HFFc6 (cell line): ENCODE data around the gene ORC6. TPM values are rescaled to one million over a fixed set of nuclear protein-coding genes. Genes with fewer than 3 reads are reported as not detected.
A peak's percentile ranks its signal among the peaks of the same experiment; 100 is the strongest.

ENCODE experiments used
- DNase-seq: peaks from one replicate; pipeline ENCODE4 v3.0.0-alpha.2; 2018
- H3K27ac Mint-ChIP-seq: 2 replicates; pipeline ENCODE4 v1.8.0; 2020; ENCODE audit warnings: mild to moderate bottlenecking, mixed read lengths
- H3K27me3 Mint-ChIP-seq: 2 replicates; pipeline ENCODE4 v1.8.0; 2021; ENCODE audit warnings: mild to moderate bottlenecking, moderate library complexity, mixed read lengths; ENCODE audit not compliant: insufficient read depth
- H3K36me3 Mint-ChIP-seq: 2 replicates; pipeline ENCODE4 v1.8.0; 2021; ENCODE audit warnings: low read depth, mixed read lengths
- H3K4me1 Mint-ChIP-seq: 2 replicates; pipeline ENCODE4 v1.8.0; 2020; ENCODE audit warnings: low read depth, mixed read lengths
- H3K4me3 Mint-ChIP-seq: 2 replicates; pipeline ENCODE4 v1.8.0; 2020; ENCODE audit warnings: mild to moderate bottlenecking, moderate library complexity, mixed read lengths
- H3K9me3 Mint-ChIP-seq: 2 replicates; pipeline ENCODE4 v1.8.0; 2020; ENCODE audit warnings: mild to moderate bottlenecking, mixed read lengths
- total RNA-seq, 6 experiments: library from RNA; stranded (reverse); fragmentation: NEBNext Ultra II Directional; extraction: Animal tissue kit (Norgen Biotek cat#: 25700); gene quantifications; 2 replicates in 1 of 6; 3 replicates in 5 of 6; pipeline ENCODE4 v1.2.3, GENCODE V29; 2021
- TF ChIP-seq, protein P1 (sequence below): fragments of 200-600 bp; sonication (generic); IDR thresholded peaks from 2 replicates; pipeline ENCODE4 v1.5.0; 2021; ENCODE audit warnings: antibody characterized with exemption, mild to moderate bottlenecking

The ORC6 gene
- total RNA-seq, 6 experiments from 2014 or later, result 10.1 to 22.7 (median 14.8) TPM

DNA sequence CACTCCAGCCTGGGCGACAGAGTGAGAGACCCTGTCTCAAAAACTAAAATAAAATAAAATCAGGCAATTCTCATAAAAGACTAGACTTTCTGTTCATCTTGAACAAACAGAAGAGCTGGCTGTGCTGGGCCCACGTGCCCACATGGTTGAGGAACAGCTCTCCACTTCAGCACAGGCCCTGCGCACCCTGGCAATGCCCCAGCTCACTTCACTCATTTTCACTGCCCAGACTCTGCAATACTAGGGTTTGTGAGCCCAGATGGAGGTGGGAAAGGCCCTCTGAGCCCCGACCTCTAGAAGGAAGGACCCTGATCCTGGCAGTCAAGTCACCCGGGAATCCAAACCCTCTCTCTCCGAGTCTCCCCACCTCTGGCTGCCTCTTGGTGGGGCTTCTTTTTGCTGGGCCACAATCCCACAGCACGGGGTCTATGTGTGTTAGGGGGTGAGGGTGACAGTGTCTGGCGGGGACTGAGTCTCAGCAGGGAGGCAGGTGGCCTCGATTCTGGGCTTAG, 43.9 kb downstream of the ORC6 start:
- H3K4me1 Mint-ChIP-seq, result no peaks in the 10 kb centered on the region; the same call in 1 of the 2 replicates
- no peak for DNase-seq
- no peak overlapping the region for H3K4me3 Mint-ChIP-seq
- H3K27ac Mint-ChIP-seq, result no peak overlapping the region
- H3K9me3 Mint-ChIP-seq, result no peaks in the 10 kb centered on the region
- peaks cover 17% of the 10 kb centered on the region for H3K27me3 Mint-ChIP-seq
- no peaks in the 10 kb centered on the region for H3K36me3 Mint-ChIP-seq
- TF ChIP-seq, protein P1, sequence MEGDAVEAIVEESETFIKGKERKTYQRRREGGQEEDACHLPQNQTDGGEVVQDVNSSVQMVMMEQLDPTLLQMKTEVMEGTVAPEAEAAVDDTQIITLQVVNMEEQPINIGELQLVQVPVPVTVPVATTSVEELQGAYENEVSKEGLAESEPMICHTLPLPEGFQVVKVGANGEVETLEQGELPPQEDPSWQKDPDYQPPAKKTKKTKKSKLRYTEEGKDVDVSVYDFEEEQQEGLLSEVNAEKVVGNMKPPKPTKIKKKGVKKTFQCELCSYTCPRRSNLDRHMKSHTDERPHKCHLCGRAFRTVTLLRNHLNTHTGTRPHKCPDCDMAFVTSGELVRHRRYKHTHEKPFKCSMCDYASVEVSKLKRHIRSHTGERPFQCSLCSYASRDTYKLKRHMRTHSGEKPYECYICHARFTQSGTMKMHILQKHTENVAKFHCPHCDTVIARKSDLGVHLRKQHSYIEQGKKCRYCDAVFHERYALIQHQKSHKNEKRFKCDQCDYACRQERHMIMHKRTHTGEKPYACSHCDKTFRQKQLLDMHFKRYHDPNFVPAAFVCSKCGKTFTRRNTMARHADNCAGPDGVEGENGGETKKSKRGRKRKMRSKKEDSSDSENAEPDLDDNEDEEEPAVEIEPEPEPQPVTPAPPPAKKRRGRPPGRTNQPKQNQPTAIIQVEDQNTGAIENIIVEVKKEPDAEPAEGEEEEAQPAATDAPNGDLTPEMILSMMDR, result no peak

DNA sequence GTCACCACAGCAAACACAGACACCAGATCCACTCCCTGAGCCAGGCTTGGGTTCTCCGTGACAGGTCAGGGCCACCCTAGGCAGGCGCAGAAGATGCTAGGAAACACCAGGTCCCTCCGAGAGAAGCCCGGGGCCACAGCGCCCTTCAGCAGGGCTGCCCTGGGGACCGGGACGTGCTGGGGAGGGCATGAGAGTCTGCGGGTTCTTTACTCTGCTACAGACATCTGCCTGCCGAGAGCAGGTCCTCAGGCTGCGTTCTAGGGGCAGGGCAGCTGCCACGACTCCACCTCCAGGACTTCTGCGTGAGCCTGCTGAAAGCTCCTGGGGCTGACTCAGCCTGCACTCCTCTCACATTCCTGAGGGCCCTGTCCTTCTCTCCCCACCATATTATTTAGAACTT, 47.2 kb downstream of the ORC6 start:
- no peak for DNase-seq
- TF ChIP-seq, protein P1, result no peak
- Mint-ChIP-seq H3K4me1 (peaks cover 5% of the 10 kb centered on the region; the same call in 1 of the 2 replicates), H3K27ac (no peak overlapping the region), H3K9me3 (no peaks in the 10 kb centered on the region), H3K4me3 (no peak overlapping the region), H3K27me3 (peaks cover 9% of the 10 kb centered on the region), H3K36me3 (no peaks in the 10 kb centered on the region)

DNA sequence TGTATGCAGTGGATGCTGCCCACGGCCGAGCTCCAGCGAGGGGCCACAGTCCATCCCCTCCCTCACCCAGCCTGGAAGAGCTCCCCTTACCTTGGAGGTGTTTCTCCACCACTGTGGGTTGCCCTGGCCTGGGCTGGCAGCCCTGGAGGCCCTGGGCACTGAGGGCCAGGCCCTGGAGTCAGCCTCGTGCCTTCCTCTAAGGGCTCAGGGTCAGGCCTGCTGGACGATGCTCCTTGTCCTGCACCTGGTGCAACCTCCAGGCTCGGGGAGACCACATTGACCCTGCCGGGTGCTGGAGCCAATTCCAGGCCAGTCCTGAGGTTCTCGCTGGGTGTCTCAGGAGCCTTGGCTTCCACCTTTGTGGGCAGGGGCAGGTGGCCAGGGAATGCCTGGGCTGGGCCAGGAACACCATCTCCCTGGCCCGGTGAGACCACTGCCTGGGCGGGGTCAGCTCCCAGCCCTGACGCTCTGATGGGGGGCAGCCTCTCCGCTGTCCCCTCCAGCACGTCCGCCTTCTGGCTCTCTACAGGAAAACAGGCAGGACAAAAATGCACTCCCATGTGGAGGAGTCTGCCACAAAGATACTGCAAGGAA, 48.3 kb downstream of the ORC6 start:
- H3K4me1 Mint-ChIP-seq, result peaks cover 5% of the 10 kb centered on the region; the same call in 1 of the 2 replicates

DNA sequence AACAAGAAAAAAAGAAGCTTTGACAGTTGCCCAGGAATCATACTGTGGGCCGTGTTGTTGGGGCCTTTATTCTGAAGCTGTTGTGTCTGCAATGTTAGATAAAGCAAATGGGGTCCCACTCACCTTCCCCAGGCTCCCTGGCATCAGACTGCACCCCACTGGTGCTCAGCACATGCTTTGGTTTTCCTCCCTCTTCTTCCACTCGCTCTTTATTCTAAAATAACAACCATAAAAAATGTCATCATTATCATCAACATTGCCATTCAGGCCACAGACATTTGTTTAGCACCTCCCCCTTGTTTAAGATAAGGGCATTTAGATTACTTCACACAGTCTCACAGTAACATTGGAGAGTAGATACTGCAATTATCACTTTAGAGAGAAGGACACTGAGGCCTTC, 50.5 kb downstream of the ORC6 start:
- DNase-seq, result no peak
- peaks cover 14% of the 10 kb centered on the region for H3K4me1 Mint-ChIP-seq
- H3K27ac Mint-ChIP-seq, result no peak overlapping the region

More for the DNA sequence above, 48.3 kb downstream of the ORC6 start:
- no peaks in the 10 kb centered on the region for H3K9me3 Mint-ChIP-seq
- H3K4me3 Mint-ChIP-seq, result no peak overlapping the region
- H3K27ac Mint-ChIP-seq, result no peak overlapping the region
- no peaks in the 10 kb centered on the region for H3K36me3 Mint-ChIP-seq
- H3K27me3 Mint-ChIP-seq, result peaks cover 9% of the 10 kb centered on the region
- TF ChIP-seq, protein P1, result no peak
- DNase-seq, result no peak

DNA sequence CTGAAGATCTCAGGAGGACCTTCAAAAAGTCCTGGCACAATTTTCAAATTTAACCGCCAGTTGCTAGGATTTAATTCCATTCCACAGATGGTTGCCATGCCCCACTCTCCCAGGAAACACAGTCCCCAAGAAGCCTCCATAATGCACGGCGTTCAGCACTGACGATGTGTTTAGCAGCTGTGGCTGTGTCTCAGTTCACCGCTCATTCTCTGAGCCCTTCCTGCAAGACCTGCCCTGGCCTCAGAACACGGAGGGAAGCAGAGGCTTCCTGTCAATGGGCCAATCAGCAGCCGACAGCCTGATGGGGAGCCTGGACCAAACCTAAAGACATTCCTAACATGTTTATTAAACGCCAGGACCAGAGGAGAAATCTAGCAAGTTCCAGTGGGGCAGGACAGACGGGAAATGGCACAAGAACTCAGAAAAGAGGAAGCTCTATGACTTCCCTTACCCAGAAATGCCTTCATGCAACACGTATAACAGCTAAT, 53.8 kb downstream of the ORC6 start:
- H3K27ac Mint-ChIP-seq, result peak overlapping the region; percentile 44
- peaks cover 24% of the 10 kb centered on the region for H3K4me1 Mint-ChIP-seq
- no peaks in the 10 kb centered on the region for H3K36me3 Mint-ChIP-seq
- H3K27me3 Mint-ChIP-seq, result peaks cover 4% of the 10 kb centered on the region; the same call in 1 of the 2 replicates
- peak overlapping the region; percentile 35; the same call in 1 of the 2 replicates for H3K4me3 Mint-ChIP-seq
- peak; percentile 32 for DNase-seq
- H3K9me3 Mint-ChIP-seq, result no peaks in the 10 kb centered on the region
- TF ChIP-seq, protein P1, result no peak

More for the DNA sequence above, 50.5 kb downstream of the ORC6 start:
- Mint-ChIP-seq H3K4me3 (no peak overlapping the region), H3K36me3 (no peaks in the 10 kb centered on the region), H3K9me3 (no peaks in the 10 kb centered on the region), H3K27me3 (peaks cover 4% of the 10 kb centered on the region)
- TF ChIP-seq, protein P1, result no peak
